HepG2 (cell line): Measurements from ENCODE around the gene ZG16. TPM values are rescaled to one million over a fixed set of nuclear protein-coding genes. Genes with fewer than 3 reads are reported as not detected.

Experiments
- ERF ChIP-seq: IDR thresholded peaks from 2 replicates; pipeline ENCODE4 v1.6.1; 2018; ENCODE audit warnings: missing biosample characterization, missing genetic modification reagents
- HOXD1 ChIP-seq: sonication (generic); formaldehyde crosslinking; IDR thresholded peaks from 2 replicates; pipeline ENCODE4 v1.5.0; 2020; ENCODE audit warnings: missing genetic modification reagents
- KAT8 ChIP-seq: IDR thresholded peaks from 2 replicates; pipeline ENCODE4 v1.6.1; 2016; ENCODE audit warnings: missing genetic modification reagents, missing compliant biosample characterization
- NFYC ChIP-seq: IDR thresholded peaks from 2 replicates; pipeline ENCODE4 v1.6.1; 2016; ENCODE audit warnings: missing genetic modification reagents, missing compliant biosample characterization
- SAP130 ChIP-seq: IDR thresholded peaks from 2 replicates; pipeline ENCODE4 v1.6.1; 2016; ENCODE audit warnings: low read depth
- SMAD9 ChIP-seq: sonication (generic); formaldehyde crosslinking; IDR thresholded peaks from 2 replicates; pipeline ENCODE4 v1.5.1; 2020; ENCODE audit warnings: mild to moderate bottlenecking, missing genetic modification reagents
- SP140L ChIP-seq: sonication (generic); formaldehyde crosslinking; IDR thresholded peaks from 2 replicates; pipeline ENCODE4 v1.4.0; 2020; ENCODE audit warnings: missing genetic modification reagents, borderline replicate concordance
- TAF1 ChIP-seq: sonication (generic); formaldehyde crosslinking; IDR thresholded peaks from 2 replicates; pipeline ENCODE4 v1.4.0; 2020; ENCODE audit warnings: missing genetic modification reagents
- YEATS4 ChIP-seq: sonication (generic); formaldehyde crosslinking; IDR thresholded peaks from 2 replicates; pipeline ENCODE4 v1.4.0; 2020; ENCODE audit warnings: missing genetic modification reagents, borderline replicate concordance
- ZNF563 ChIP-seq: sonication (generic); formaldehyde crosslinking; IDR thresholded peaks from 2 replicates; pipeline ENCODE4 v1.8.0; 2022; ENCODE audit warnings: mild to moderate bottlenecking, moderate library complexity, missing genetic modification reagents
- ZNF703 ChIP-seq: sonication (generic); formaldehyde crosslinking; IDR thresholded peaks from 2 replicates; pipeline ENCODE4 v1.5.1; 2020; ENCODE audit warnings: missing genetic modification reagents, mild to moderate bottlenecking, moderate library complexity, borderline replicate concordance
- ZNF709 ChIP-seq: sonication (generic); formaldehyde crosslinking; IDR thresholded peaks from 2 replicates; pipeline ENCODE4 v1.5.0; 2020; ENCODE audit warnings: mild to moderate bottlenecking, missing genetic modification reagents
- ZNF75D ChIP-seq: sonication (generic); formaldehyde crosslinking; IDR thresholded peaks from 2 replicates; pipeline ENCODE4 v1.8.1; 2023; ENCODE audit warnings: missing genetic modification reagents, mild to moderate bottlenecking, borderline replicate concordance
- ZNF891 ChIP-seq: sonication (generic); formaldehyde crosslinking; IDR thresholded peaks from 2 replicates; pipeline ENCODE4 v1.5.0; 2020; ENCODE audit warnings: mild to moderate bottlenecking, missing genetic modification reagents
- polyA plus RNA-seq, 8 experiments: library from polyadenylated mRNA; depleted of rRNA in 3 of 8; stranded (reverse) in 7 of 8; unstranded in 1 of 8; fragments of >200 nt; fragmentation: Illumina TruSeq in 4 of 8; extraction: Trizol in 4 of 8; gene quantifications; 2 replicates each; pipeline versions ENCODE4 v1.2.1 to v1.2.3, GENCODE V29; 2011 to 2016; ENCODE audit warnings: low read depth in 4 of 8, missing spikeins in 1 of 8, mixed read lengths in 1 of 8; ENCODE audit not compliant: insufficient read depth in 1 of 8
- total RNA-seq, 5 experiments: library from RNA; depleted of rRNA; stranded (reverse); fragments of >200 nt; fragmentation: Illumina TruSeq; extraction: Trizol; gene quantifications; 2 replicates each; pipeline ENCODE4 v1.2.3, GENCODE V29; 2016; ENCODE audit warnings: low read depth in 1 of 5
- TF ChIP-seq, protein P1 (sequence below): sonication (generic); formaldehyde crosslinking; IDR thresholded peaks from 2 replicates; pipeline ENCODE4 v1.4.0; 2020; ENCODE audit warnings: mild to moderate bottlenecking, missing genetic modification reagents
- TF ChIP-seq, protein P2 (sequence below): sonication (generic); formaldehyde crosslinking; IDR thresholded peaks from 2 replicates; pipeline ENCODE4 v1.5.0; 2020; ENCODE audit warnings: missing genetic modification reagents, mild to moderate bottlenecking, borderline replicate concordance
- TF ChIP-seq, protein P3 (sequence below), 2 experiments: IDR thresholded peaks; 2 replicates each; pipeline ENCODE4 v1.6.1; 2011 to 2012; ENCODE audit warnings: low read length in 2 of 2, borderline replicate concordance in 1 of 2, low read depth in 1 of 2, mild to moderate bottlenecking in 1 of 2, moderate library complexity in 1 of 2

Gene ZG16
- total and polyA plus RNA-seq, 2 of the 13 experiments (the other 11 are each of a cell fraction or from before 2014, with no cell fraction given): 0.04 to 0.07 TPM

DNA sequence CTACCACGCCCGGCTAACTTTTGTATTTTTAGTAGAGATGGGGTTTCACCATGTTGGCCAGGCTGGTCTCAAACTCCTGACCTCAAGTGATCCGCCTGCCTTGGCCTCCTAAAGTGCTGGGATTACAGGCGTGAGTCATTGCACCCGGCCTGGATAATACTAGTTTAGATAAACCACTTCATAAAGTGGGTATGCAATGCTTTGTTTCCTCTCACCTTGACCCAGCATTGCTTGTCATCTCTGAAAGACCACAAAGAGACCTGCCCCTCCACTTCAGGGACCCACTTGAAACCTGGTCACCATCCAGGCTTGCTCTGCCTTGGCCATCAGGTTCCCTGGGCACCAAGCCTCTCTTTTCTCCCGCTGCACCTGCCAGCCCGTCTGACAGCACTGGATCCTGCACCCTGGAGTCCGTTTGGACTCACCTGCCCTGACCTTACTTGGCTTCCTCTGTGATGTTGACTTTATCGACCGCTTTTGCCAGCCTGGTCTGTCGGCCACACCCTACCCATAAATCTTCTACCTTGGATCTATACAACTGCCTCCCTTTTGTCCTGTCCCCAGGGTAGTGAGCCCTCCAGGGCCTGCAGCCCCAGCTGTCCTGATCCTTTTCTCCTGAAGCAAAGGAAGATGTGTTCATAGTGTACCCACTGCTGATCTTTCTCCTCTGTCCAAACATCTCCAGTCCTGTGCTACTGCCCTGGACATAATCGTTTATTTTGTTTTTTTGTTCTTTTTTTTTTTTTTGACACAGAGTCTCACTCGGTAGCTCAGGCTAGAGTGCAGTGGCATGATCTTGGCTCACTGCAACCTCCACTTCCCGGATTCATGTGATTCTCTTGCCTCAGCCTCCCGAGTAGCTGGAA, 12.7 kb upstream of the ZG16 start (continued):
- TF ChIP-seq, protein P1, sequence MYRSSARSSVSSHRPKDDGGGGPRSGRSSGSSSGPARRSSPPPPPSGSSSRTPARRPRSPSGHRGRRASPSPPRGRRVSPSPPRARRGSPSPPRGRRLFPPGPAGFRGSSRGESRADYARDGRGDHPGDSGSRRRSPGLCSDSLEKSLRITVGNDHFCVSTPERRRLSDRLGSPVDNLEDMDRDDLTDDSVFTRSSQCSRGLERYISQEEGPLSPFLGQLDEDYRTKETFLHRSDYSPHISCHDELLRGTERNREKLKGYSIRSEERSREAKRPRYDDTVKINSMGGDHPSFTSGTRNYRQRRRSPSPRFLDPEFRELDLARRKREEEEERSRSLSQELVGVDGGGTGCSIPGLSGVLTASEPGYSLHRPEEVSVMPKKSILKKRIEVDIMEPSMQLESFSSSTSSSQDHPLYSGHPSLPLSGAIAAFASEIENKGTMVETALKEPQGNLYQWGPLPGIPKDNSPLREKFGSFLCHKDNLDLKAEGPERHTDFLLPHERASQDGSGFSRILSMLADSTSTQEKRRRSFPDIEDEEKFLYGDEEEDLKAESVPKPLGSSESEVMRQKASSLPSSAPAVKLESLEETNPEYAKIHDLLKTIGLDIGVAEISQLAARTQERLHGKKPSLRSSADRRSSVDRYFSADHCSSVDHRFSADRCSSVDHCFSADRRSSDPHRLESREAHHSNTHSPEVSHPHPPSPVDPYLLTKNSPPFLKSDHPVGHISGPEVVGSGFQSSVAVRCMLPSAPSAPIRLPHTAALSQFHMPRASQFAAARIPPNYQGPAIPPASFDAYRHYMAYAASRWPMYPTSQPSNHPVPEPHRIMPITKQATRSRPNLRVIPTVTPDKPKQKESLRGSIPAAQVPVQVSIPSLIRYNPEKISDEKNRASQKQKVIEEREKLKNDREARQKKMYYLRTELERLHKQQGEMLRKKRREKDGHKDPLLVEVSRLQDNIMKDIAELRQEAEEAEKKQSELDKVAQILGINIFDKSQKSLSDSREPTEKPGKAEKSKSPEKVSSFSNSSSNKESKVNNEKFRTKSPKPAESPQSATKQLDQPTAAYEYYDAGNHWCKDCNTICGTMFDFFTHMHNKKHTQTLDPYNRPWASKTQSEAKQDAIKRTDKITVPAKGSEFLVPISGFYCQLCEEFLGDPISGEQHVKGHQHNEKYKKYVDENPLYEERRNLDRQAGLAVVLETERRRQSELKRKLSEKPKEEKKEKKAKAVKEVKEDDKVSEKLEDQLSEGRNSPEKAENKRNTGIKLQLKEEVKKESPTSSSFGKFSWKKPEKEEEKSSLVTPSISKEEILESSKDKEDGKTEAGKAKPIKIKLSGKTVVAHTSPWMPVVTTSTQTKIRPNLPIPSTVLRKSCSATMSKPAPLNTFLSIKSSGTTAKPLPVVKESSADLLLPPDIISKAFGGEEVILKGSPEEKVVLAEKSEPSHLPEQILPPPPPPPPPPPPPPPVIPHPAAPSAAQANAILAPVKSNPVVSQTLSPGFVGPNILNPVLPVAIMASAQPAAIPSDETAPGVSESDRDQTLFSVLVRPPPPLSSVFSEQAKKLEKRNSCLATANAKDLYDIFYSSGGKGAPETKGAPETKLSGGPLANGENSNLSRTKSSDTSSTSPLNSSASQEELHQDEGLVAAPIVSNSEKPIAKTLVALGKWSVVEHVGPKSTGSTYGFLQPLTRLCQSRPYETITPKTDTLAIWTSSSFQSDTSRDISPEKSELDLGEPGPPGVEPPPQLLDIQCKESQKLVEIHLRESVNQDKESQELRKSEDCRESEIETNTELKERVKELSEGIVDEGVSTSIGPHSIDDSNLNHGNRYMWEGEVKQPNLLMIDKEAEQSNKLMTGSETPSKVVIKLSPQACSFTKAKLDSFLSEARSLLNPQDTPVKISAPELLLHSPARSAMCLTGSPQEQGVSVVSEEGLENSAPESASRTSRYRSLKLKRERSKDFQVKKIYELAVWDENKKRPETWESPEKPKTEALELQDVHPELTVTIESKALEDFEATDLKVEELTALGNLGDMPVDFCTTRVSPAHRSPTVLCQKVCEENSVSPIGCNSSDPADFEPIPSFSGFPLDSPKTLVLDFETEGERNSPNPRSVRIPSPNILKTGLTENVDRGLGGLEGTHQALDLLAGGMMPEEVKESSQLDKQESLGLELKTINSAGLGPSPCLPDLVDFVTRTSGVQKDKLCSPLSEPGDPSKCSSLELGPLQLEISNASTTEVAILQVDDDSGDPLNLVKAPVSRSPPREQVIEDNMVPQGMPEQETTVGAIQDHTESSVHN (CRISPR knock-in tag): no peak; the same call in 1 of the 2 replicates
- no peak; the same call in 1 of the 2 replicates for TF ChIP-seq SMAD9 (CRISPR knock-in tag)
- TF ChIP-seq HOXD1 (CRISPR knock-in tag): peak; percentile 97
- peak; percentile 96 for TF ChIP-seq ERF
- TF ChIP-seq, protein P2, sequence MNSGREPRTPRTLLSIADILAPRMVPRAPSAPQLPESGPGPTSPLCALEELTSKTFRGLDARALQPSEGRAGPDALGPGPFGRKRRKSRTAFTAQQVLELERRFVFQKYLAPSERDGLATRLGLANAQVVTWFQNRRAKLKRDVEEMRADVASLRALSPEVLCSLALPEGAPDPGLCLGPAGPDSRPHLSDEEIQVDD (CRISPR knock-in tag): no peak
- TF ChIP-seq ZNF563 (CRISPR knock-in tag): peak; percentile 51; the same call in 1 of the 2 replicates
- TF ChIP-seq, protein P3, sequence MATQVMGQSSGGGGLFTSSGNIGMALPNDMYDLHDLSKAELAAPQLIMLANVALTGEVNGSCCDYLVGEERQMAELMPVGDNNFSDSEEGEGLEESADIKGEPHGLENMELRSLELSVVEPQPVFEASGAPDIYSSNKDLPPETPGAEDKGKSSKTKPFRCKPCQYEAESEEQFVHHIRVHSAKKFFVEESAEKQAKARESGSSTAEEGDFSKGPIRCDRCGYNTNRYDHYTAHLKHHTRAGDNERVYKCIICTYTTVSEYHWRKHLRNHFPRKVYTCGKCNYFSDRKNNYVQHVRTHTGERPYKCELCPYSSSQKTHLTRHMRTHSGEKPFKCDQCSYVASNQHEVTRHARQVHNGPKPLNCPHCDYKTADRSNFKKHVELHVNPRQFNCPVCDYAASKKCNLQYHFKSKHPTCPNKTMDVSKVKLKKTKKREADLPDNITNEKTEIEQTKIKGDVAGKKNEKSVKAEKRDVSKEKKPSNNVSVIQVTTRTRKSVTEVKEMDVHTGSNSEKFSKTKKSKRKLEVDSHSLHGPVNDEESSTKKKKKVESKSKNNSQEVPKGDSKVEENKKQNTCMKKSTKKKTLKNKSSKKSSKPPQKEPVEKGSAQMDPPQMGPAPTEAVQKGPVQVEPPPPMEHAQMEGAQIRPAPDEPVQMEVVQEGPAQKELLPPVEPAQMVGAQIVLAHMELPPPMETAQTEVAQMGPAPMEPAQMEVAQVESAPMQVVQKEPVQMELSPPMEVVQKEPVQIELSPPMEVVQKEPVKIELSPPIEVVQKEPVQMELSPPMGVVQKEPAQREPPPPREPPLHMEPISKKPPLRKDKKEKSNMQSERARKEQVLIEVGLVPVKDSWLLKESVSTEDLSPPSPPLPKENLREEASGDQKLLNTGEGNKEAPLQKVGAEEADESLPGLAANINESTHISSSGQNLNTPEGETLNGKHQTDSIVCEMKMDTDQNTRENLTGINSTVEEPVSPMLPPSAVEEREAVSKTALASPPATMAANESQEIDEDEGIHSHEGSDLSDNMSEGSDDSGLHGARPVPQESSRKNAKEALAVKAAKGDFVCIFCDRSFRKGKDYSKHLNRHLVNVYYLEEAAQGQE (IDR thresholded peaks at IDR 0.05; ENCODE audit: borderline replicate concordance in 1 of 2, low read depth in 1 of 2, low read length in 2 of 2): 0 out of 4 replicates have a peak, but pooled peaks of 1 of the 2 experiments have one; percentile 14
- peak; percentile 87 for TF ChIP-seq KAT8 (CRISPR knock-in tag)
- no peak for TF ChIP-seq ZNF703
- peak; percentile 86; the same call in 1 of the 2 replicates for TF ChIP-seq ZNF709 (CRISPR knock-in tag)
- no peak for TF ChIP-seq NFYC (CRISPR knock-in tag)
- TF ChIP-seq SAP130 (CRISPR knock-in tag): peak; percentile 89
- no peak for TF ChIP-seq TAF1
- peak; percentile 94; the same call in 1 of the 2 replicates for TF ChIP-seq YEATS4 (CRISPR knock-in tag)
- no peak; the same call in 1 of the 2 replicates for TF ChIP-seq SP140L (CRISPR knock-in tag)
- no peak for TF ChIP-seq ZNF891 (CRISPR knock-in tag)
- no peak for TF ChIP-seq ZNF75D (CRISPR knock-in tag)
